Measurements from ENCODE around the gene CDC14B.

Gene CDC14B

GRCh38 chr9:96519787-96520186, 99.9 kb downstream of the CDC14B start:
- no peak overlapping the region for H3K4me3 ChIP-seq (replicated peaks; ENCODE audit: insufficient read depth, low read length)
- TF ChIP-seq CTCF (IDR thresholded peaks at IDR 0.05; ENCODE audit: insufficient read depth, low read length) (no peak), GABPA (IDR thresholded peaks at IDR 0.05; ENCODE audit: low read depth) (no peak)
- H3K27ac ChIP-seq (replicated peaks): no peak overlapping the region
- H3K27me3 ChIP-seq (ENCODE audit: insufficient read depth, poor library complexity, severe bottlenecking): no peaks in the 10 kb centered on the region
- DNase-seq (ENCODE audit: low read depth in 1 of 2, low spot score in 1 of 2): no peak

- no peak for TF ChIP-seq GABPA (IDR thresholded peaks at IDR 0.05; ENCODE audit: low read depth)
- TF ChIP-seq CTCF (IDR thresholded peaks at IDR 0.05; ENCODE audit: insufficient read depth, low read length): no peak
- no peak for TF ChIP-seq REST (IDR thresholded peaks at IDR 0.05; ENCODE audit: insufficient replicate concordance, low read depth)
- no peak for TF ChIP-seq POLR2AphosphoS5 (IDR thresholded peaks at IDR 0.05; ENCODE audit: low read depth)
- TF ChIP-seq SPI1 (IDR thresholded peaks at IDR 0.05; ENCODE audit: borderline replicate concordance, low read depth): no peak
- Histone ChIP-seq H3K4me3 (replicated peaks; ENCODE audit: insufficient read depth, low read length) (no peak overlapping the region), H3K27me3 (ENCODE audit: insufficient read depth, poor library complexity, severe bottlenecking) (no peaks in the 10 kb centered on the region), H3K27ac (replicated peaks) (no peak overlapping the region)
- DNase-seq (ENCODE audit: low read depth in 1 of 2, low spot score in 1 of 2): no peak
Measured at GRCh38 chr9:96519095-96519494, 100.5 kb downstream of the CDC14B start.

GRCh38 chr9:96515621-96516470, 103.8 kb downstream of the CDC14B start:
- H3K27ac ChIP-seq (replicated peaks): no peak overlapping the region
- no peaks in the 10 kb centered on the region for H3K27me3 ChIP-seq (ENCODE audit: insufficient read depth, poor library complexity, severe bottlenecking)
- TF ChIP-seq POLR2AphosphoS5 (IDR thresholded peaks at IDR 0.05; ENCODE audit: low read depth) (no peak), GABPA (IDR thresholded peaks at IDR 0.05; ENCODE audit: low read depth) (no peak), CTCF (IDR thresholded peaks at IDR 0.05; ENCODE audit: insufficient read depth, low read length) (no peak), SPI1 (IDR thresholded peaks at IDR 0.05; ENCODE audit: borderline replicate concordance, low read depth) (no peak), REST (IDR thresholded peaks at IDR 0.05; ENCODE audit: insufficient replicate concordance, low read depth) (no peak)
- no peak overlapping the region for H3K4me3 ChIP-seq (replicated peaks; ENCODE audit: insufficient read depth, low read length)
- no peak for DNase-seq (ENCODE audit: low read depth in 1 of 2, low spot score in 1 of 2)

GRCh38 chr9:96514800-96515158, 104.9 kb downstream of the CDC14B start:
- no peak for TF ChIP-seq REST (IDR thresholded peaks at IDR 0.05; ENCODE audit: insufficient replicate concordance, low read depth)
- TF ChIP-seq CTCF (IDR thresholded peaks at IDR 0.05; ENCODE audit: insufficient read depth, low read length): no peak
- TF ChIP-seq GABPA (IDR thresholded peaks at IDR 0.05; ENCODE audit: low read depth): no peak
- TF ChIP-seq SPI1 (IDR thresholded peaks at IDR 0.05; ENCODE audit: borderline replicate concordance, low read depth): no peak
- TF ChIP-seq POLR2AphosphoS5 (IDR thresholded peaks at IDR 0.05; ENCODE audit: low read depth): no peak
- H3K4me3 ChIP-seq (replicated peaks; ENCODE audit: insufficient read depth, low read length): no peak overlapping the region
- no peak overlapping the region for H3K27ac ChIP-seq (replicated peaks)
- H3K27me3 ChIP-seq (ENCODE audit: insufficient read depth, poor library complexity, severe bottlenecking): no peaks in the 10 kb centered on the region
- DNase-seq (ENCODE audit: low read depth in 1 of 2, low spot score in 1 of 2): no peak

Data from HL-60 (cell line).